Effector memory CD8-positive, alpha-beta T cell (primary cell): ENCODE results near the gene RRP1.

Experiments
- ATAC-seq: fragments of 150-1000 bp; cut with Tn5 transposase; replicated peaks from 2 replicates; pipeline ENCODE4 v1.10.0; 2021; ENCODE audit warnings: mild to moderate bottlenecking, moderate library complexity
- DNase-seq, 3 experiments: peaks; one replicate each; pipeline ENCODE4 v3.0.0; 2021
- H3K27ac Mint-ChIP-seq, 2 donors: one replicate each; pipeline ENCODE4 v1.8.0; 2022; ENCODE audit warnings: mild to moderate bottlenecking in 2 of 2, mixed read lengths in 2 of 2, moderate library complexity in 2 of 2
- H3K27me3 Mint-ChIP-seq, 2 donors: one replicate each; pipeline ENCODE4 v1.8.0; 2022; ENCODE audit warnings: mixed read lengths in 2 of 2
- H3K36me3 Mint-ChIP-seq: one replicate; pipeline ENCODE4 v1.8.0; 2022; ENCODE audit warnings: mild to moderate bottlenecking, moderate library complexity, mixed read lengths; ENCODE audit not compliant: insufficient read depth
- H3K4me1 Mint-ChIP-seq, 2 donors: one replicate each; pipeline ENCODE4 v1.8.0; 2022; ENCODE audit warnings: low read depth in 2 of 2, mixed read lengths in 2 of 2
- H3K4me3 Mint-ChIP-seq, 2 donors: one replicate each; pipeline ENCODE4 v1.8.0; 2022; ENCODE audit warnings: mild to moderate bottlenecking in 2 of 2, mixed read lengths in 2 of 2, moderate library complexity in 2 of 2
- H3K9me3 Mint-ChIP-seq, 2 donors: one replicate each; pipeline ENCODE4 v1.8.0; 2022; ENCODE audit warnings: mixed read lengths in 2 of 2
- total RNA-seq, 9 experiments: gene quantifications; one replicate each; lab custom pipeline; 2026; lab: John Stamatoyannopoulos, UW

RRP1 gene, protein sequence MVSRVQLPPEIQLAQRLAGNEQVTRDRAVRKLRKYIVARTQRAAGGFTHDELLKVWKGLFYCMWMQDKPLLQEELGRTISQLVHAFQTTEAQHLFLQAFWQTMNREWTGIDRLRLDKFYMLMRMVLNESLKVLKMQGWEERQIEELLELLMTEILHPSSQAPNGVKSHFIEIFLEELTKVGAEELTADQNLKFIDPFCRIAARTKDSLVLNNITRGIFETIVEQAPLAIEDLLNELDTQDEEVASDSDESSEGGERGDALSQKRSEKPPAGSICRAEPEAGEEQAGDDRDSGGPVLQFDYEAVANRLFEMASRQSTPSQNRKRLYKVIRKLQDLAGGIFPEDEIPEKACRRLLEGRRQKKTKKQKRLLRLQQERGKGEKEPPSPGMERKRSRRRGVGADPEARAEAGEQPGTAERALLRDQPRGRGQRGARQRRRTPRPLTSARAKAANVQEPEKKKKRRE
- 26.0 to 173 (median 43.5) reads per million in 9 experiments for total RNA-seq

DNA sequence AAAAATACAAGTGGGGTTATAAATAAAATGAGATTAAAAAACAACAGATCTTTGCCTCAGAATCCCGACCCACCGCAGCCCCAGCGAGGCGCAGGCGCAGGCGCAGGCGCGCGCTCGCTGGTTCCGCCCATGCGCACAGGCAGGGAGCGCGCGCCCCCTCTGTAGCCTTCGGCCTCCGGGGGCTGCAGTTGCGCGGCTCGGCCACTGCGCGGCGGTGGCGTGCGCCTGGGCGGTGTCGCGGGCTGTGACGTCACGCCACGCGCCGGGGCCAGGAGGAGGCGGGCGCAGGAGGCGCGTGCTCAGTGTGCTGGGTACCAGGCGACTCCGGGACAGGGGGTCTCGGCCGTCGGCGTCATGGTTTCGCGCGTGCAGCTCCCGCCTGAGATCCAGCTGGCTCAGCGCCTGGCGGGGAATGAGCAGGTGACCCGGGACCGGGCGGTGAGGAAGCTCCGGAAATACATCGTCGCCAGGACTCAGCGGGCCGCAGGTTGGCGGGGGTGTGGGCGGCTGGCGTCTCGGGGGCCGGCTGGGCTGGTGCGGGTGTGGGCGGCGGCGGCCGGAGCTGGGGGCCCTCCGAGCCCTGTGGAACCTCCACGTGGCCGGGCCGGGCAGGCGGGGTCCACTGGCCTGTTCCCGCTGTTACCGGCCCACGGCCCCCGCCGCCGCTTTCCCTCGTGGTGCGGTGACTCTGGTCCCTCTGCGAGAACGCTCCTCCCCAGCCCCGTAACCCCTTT, at the start of gene RRP1:
TSS of gene RRP1 (plus strand) at position 302 of the 734 bp plus-strand sequence. CDS start at position 355, 53 bp downstream.
- Mint-ChIP-seq H3K9me3 (no peaks in the 10 kb centered on the region), H3K27ac (peak within 1 kb of the TSS; percentile 90), H3K36me3 (peaks cover 33% of the 10 kb centered on the region), H3K4me3 (peak within 1 kb of the TSS; percentile 88 to 91), H3K4me1 (peaks cover 16 to 17% of the 10 kb centered on the region in 2 donors), H3K27me3 (no peaks in the 10 kb centered on the region)
- peak; percentile 94 to 99 (median 97) for DNase-seq
- peak; percentile 94 for ATAC-seq

DNA sequence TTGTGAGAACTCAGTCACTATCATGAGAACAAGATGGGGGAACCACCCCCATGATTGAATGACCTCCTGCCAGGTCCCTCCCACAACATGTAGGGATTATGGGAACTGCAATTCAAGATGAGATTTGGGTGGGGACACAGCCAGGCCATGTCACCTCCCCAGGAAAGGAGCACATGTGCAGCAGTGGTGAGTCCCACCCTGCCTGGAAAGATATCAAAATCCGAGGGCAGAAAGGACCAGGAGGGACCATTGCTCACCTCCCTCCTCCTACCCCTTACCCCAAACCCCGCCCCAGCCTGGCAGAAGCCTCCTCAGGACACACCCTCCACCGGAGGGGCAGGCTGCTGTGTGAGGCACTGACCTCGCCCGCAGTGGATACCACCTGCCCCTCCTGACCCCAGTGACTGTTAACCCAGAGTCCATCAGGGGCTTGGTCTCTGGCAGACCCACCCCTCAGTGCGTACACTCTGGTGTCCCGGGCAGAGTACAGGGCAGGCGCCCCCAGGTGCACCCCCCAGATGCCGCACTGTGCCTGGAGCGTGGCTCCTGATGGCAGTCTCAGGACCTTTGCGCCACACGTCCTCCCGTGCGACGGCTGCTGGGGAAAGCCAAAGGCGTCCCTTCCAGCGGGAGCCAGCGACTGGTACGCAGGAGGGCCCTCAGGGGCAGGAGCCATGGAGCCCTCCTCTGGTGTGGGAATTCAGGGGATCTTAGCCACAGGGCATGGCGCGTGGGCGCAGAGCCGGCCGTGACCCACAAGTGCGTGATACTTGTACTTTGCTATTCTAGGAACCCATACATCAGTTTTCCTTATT, 49.5 kb upstream of the RRP1 start:
- no peak overlapping the region for H3K4me3 Mint-ChIP-seq
- H3K4me1 Mint-ChIP-seq, result peaks cover 5 to 8% of the 10 kb centered on the region in 2 donors
- DNase-seq, result no peak
- peaks cover 60% of the 10 kb centered on the region for H3K36me3 Mint-ChIP-seq
- no peaks in the 10 kb centered on the region for H3K9me3 Mint-ChIP-seq
- peak; percentile 28 for ATAC-seq
- no peaks in the 10 kb centered on the region for H3K27me3 Mint-ChIP-seq
- H3K27ac Mint-ChIP-seq, result peak overlapping the region in 1 of 2 donors; percentile 84

- no peaks in the 10 kb centered on the region for H3K9me3 Mint-ChIP-seq
- H3K27ac Mint-ChIP-seq, result peak overlapping the region; percentile 84 to 92
- no peaks in the 10 kb centered on the region for H3K27me3 Mint-ChIP-seq
- peak; percentile 39 to 51 (median 49) for DNase-seq
- peaks cover 5 to 10% of the 10 kb centered on the region in 2 donors for H3K4me1 Mint-ChIP-seq
- H3K4me3 Mint-ChIP-seq, result peak overlapping the region in 1 of 2 donors; percentile 62
- H3K36me3 Mint-ChIP-seq, result peaks cover 64% of the 10 kb centered on the region
- ATAC-seq, result peak; percentile 79
These were observed 48.8 kb upstream of the RRP1 start for GRCh38 chr21:43740497-43741156.

DNA sequence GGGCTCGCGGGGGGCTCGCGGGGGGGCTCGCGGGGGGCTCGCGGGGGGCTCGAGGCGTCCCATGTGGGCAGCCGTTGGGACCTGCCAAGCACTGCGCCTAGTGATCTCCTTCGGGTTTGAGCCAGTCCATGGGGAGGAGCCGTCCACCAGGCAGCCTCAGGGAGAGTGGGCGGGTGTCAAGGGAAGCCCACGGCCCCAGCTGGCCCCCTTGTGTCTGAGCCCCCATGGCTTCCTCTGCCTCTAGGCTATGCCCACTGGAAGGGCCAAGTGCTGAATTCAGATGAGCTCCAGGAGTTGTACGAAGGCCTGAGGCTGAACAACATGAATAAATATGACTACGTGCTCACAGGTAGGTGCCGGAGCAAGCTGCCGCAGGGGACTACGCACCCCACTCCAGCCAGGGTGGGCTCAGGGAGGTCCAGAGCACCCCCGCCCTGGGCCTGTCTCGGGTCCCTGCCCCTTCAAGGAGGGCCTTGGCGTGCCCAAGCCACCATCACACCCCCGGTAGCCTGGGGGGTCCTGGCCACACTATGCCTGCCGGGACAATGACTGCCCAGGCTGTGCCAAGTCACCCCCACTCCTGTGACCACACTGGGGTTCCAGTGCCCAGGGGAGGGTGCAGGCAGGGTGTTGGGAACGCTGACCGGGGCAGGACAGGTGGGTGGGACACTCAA, 47.8 kb upstream of the RRP1 start:
- Mint-ChIP-seq H3K27me3 (no peaks in the 10 kb centered on the region), H3K36me3 (peaks cover 57% of the 10 kb centered on the region), H3K4me3 (no peak overlapping the region), H3K9me3 (no peaks in the 10 kb centered on the region), H3K4me1 (peaks cover 5 to 8% of the 10 kb centered on the region in 2 donors), H3K27ac (no peak overlapping the region)
- ATAC-seq (no peak), DNase-seq (no peak)

- no peak overlapping the region for H3K27ac Mint-ChIP-seq
- no peaks in the 10 kb centered on the region for H3K9me3 Mint-ChIP-seq
- H3K36me3 Mint-ChIP-seq, result peaks cover 59% of the 10 kb centered on the region
- H3K27me3 Mint-ChIP-seq, result no peaks in the 10 kb centered on the region
- H3K4me3 Mint-ChIP-seq, result no peak overlapping the region
- ATAC-seq, result no peak
- DNase-seq, result no peak
- peaks cover 5 to 8% of the 10 kb centered on the region in 2 donors for H3K4me1 Mint-ChIP-seq
These were observed 45.4 kb upstream of the RRP1 start for GRCh38 chr21:43743947-43744346.

DNA sequence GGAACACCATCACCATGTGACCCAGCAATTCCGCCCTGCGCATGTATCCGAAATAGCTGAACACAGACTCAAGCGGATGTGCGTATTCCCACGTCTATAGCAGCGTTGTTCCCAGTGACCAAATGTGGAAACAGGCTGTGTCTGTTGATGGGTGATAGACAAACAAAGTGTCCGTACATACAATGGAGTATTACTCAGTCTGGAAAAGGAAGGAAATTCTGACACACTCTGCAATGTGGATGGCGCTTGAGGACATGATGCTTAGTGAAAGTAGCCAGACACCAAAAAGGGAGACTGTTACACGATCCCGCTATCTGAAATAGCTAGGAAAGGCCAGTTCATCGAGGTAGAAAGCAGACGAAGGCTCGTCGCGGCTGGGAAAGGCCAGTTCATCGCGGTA, 44.7 kb upstream of the RRP1 start:
- peaks cover 5 to 8% of the 10 kb centered on the region in 2 donors for H3K4me1 Mint-ChIP-seq
- H3K4me3 Mint-ChIP-seq, result no peak overlapping the region
- peaks cover 64% of the 10 kb centered on the region for H3K36me3 Mint-ChIP-seq
- peak overlapping the region in 1 of 2 donors; percentile 72 for H3K27ac Mint-ChIP-seq
- DNase-seq, result no peak
- H3K27me3 Mint-ChIP-seq, result no peaks in the 10 kb centered on the region
- no peaks in the 10 kb centered on the region for H3K9me3 Mint-ChIP-seq
- no peak for ATAC-seq

DNA sequence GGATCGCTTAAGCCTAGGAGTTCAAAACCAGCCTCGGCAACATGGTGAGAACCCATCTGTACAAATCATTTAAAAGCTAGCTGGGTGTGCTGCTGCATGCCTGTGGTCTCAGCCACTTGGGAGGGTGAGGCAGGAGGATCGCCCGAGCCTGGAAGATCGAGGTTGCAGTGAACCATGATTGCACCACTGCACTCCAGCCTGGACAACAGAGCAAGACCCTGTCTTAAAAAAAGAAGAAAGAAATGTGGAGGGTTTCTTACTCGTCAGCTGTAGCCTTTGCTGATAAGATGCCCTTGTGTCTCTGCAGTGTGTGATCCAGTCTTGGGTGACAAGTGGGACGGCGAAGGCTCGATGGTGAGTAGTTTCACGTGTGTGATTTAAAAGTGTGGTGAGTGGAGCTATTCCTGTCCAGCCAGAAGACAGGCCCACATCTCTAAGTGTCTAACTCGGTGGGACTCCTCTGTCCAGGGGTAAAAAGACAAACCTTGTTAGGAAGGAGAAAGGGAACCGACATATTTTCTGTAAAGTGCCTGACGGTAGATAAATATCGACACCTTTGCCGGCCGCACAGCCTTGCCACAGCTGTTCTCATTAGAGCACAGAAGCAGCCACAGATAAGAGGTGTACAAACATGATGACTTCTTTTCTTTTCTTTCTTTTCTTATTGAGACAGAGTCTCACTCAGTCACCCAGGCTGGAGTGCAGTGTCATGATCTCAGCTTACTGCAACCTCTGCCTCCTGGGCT, 43.4 kb upstream of the RRP1 start:
- H3K27ac Mint-ChIP-seq, result no peak overlapping the region
- H3K4me1 Mint-ChIP-seq, result peaks cover 0 to 2% of the 10 kb centered on the region in 2 donors
- H3K27me3 Mint-ChIP-seq, result no peaks in the 10 kb centered on the region
- ATAC-seq, result no peak
- no peak overlapping the region for H3K4me3 Mint-ChIP-seq
- peaks cover 56% of the 10 kb centered on the region for H3K36me3 Mint-ChIP-seq
- H3K9me3 Mint-ChIP-seq, result no peaks in the 10 kb centered on the region
- no peak for DNase-seq

DNA sequence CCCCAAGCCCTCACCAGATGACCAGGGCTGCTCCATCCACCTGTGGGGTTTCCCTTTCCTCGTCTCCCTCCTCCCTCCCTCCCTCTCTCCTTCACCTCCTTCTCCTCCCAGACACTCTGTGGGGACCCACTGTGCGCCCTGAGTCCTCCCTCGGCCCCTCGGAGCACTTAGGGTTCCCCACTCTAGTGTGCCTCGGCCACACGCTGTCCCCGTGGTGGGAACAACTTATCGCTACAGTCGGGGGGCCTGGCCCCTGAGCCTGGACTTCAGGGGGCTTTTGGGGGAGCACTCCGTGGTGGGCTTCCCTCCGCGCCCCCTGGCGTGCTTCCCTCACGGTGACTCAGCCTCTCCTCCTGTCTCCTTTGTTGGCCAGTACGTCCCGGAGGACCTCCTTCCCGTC, 40.8 kb upstream of the RRP1 start:
- Mint-ChIP-seq H3K9me3 (no peaks in the 10 kb centered on the region), H3K4me3 (no peak overlapping the region), H3K36me3 (peaks cover 44% of the 10 kb centered on the region), H3K4me1 (peaks cover 0 to 2% of the 10 kb centered on the region in 2 donors), H3K27ac (no peak overlapping the region), H3K27me3 (no peaks in the 10 kb centered on the region)
- DNase-seq (no peak), ATAC-seq (no peak)

GRCh38 chr21:43749651-43750262, 39.6 kb upstream of the RRP1 start:
- no peak overlapping the region for H3K4me3 Mint-ChIP-seq
- H3K27me3 Mint-ChIP-seq, result no peaks in the 10 kb centered on the region
- H3K27ac Mint-ChIP-seq, result peak overlapping the region in 1 of 2 donors; percentile 59
- ATAC-seq (no peak), DNase-seq (no peak)
- no peaks in the 10 kb centered on the region for H3K9me3 Mint-ChIP-seq
- H3K36me3 Mint-ChIP-seq, result peaks cover 36% of the 10 kb centered on the region
- H3K4me1 Mint-ChIP-seq, result peaks cover 0 to 2% of the 10 kb centered on the region in 2 donors

DNA sequence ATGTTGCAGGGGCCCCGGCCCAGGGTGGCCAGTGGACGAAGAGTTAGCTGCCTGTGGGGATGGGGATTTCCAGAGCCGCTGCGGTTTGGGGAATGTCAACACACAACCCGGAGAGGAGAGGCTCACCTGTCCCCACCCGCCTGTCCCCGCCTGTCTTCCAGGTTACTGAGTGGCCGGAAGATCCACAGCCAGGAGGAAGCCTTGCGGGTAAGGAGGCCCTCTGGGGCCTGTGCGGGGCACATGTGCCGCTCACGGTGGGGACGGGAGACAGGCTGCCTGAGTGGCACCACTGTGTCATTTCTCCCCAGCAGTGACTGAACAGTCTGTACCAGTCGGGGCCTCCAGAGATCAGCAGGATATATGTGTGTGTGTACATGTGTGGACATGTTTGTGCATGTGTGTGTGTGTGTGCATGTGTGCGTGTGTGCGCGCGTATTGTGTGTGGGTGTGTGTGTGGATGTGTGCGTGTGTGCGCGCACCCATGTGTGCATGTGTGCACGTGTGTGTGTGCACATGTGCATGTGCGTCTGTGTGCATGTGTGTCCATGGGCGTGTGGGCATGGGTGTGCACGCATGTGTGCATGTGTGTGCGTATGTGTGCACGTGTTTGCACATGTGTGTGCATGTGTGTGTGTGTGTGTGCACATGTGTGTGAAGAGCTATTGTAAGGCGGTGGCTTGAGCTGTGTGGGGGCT, 38.9 kb upstream of the RRP1 start:
- H3K36me3 Mint-ChIP-seq, result peaks cover 30% of the 10 kb centered on the region

GRCh38 chr21:43751955-43752591, 37.3 kb upstream of the RRP1 start:
- DNase-seq (no peak), ATAC-seq (no peak)
- Mint-ChIP-seq H3K36me3 (peaks cover 34% of the 10 kb centered on the region), H3K27ac (no peak overlapping the region), H3K27me3 (no peaks in the 10 kb centered on the region), H3K9me3 (no peaks in the 10 kb centered on the region), H3K4me1 (no peaks in the 10 kb centered on the region), H3K4me3 (no peak overlapping the region)

More for the DNA sequence above, 38.9 kb upstream of the RRP1 start:
- DNase-seq (no peak), ATAC-seq (no peak)
- Mint-ChIP-seq H3K9me3 (no peaks in the 10 kb centered on the region), H3K27ac (peak overlapping the region in 1 of 2 donors; percentile 73), H3K4me1 (no peaks in the 10 kb centered on the region), H3K4me3 (no peak overlapping the region), H3K27me3 (no peaks in the 10 kb centered on the region)
